HG03571 (cell line): Measurements from ENCODE around the gene ABTB1.

Experiments used
- ATAC-seq: cut with Tn5 transposase; IDR thresholded peaks from one replicate; pipeline ENCODE4 v1.9.1; 2021; ENCODE audit not compliant: unreplicated experiment

Gene ABTB1

DNA sequence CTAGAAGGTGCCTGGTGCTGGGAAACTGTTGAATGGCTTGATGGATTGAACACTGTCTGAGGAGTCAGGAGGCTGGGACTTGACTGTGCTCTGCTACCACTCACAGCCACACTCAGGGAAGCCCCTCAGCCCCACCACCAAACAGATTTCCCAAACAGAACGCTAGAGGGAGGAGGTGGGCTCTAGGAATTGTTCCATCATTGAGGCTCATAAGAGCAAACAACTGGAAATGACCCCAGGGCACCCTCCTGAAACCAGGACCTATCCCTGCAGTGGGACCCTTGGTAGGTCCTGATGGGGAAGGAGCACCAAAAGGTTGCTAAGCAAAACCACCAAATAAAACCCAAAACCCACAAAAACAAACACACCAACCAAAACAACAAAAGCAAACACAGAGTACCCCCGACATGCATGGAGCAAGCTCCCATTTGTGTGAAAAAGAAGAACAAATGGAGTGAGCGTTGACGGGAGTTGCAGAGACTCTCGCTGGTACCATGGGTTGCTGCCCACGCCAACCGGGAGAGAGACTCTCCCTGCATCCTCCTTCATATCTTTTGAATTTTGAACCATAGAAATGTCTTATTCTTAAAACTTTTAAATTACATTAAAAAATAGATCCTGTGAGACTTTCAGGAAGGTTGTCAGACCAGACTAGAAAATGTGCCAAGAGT is 45.6 kb downstream of the ABTB1 start:
- no peak for ATAC-seq

GRCh38 chr3:127718916-127719290 is 46.2 kb downstream of the ABTB1 start:
- no peak for ATAC-seq

DNA sequence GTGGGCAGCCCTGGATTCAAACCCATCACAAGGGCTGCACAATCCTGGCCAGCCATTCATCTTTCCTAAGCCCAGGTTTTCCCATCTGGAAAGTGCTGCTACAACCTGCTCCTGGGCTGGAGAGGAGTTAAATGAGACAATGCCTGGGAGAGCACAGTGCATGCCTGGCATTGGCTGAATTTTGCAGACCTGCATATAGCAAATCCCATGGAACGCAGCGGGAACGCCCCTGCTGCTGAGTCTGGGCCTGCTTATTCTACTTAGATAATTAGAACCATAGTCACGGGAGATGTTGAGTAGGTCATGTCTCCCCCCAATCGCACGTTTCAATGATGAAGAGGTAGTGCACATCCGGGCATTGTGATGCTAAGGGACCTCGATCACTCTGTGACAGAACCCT is 46.6 kb downstream of the ABTB1 start:
- ATAC-seq, result no peak

- ATAC-seq, result no peak
Measured at GRCh38 chr3:127720161-127720823, 47.5 kb downstream of the ABTB1 start.

GRCh38 chr3:127720985-127721935 is 48.5 kb downstream of the ABTB1 start:
- ATAC-seq, result no peak

DNA sequence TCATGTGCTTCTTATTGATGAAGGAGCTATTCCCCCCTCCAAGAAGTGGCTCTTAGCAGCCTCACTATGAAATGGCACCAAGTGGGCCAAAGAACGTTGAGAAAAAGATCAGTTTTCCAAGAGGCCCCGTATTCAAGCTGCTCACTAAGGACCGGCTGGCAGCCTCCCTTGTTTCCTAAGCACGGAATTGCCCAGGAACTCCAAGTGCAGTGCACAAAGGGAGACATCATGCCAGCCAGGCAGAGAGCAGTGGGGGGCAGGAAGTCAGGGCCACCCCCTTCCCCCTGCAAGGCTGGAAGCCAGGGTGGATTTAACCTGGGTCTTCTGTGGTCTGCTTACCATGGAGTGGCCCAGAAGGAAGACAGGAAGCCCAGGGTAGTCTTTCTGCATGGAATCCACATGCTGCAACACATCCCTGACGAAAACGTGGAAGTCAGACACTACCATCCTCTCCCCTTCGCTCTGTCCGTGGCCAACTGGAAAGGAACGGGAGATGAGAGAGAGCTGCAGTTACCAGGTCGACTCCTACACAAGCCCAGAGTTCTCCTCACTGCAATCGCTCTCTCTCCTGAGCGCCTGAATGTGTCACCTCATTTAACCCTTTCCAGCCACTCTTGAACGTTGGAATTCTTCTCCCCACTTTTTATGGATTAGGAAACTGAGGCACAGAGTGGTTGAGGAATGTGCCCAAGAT is 49.5 kb downstream of the ABTB1 start:
- ATAC-seq, result no peak

DNA sequence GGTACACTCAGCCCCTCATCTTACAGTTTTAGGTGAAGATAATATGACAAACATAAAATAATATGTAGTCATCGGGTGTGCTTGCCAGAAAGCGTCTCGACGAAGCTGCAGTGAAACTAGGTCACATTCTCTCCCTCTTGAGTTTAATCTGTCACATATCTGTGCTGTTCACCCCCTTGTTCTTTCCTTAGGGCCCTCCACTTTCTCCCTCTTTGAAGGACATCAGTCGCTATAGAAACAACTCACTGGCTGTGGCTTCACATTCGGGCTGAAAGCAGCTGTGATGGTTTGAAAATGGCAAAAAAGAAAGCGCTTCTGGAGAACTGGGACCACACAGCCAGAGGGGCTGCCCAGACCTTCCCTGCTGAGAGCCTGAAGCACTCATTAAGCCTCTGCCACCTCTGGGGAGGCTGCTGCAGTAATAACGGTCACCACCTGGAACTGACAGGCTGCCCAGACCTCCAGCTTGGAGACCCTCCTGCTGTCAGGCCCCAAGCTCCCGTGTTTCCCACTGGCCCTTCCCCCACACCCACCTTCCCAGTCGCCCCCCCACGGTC is 50.3 kb downstream of the ABTB1 start:
- ATAC-seq, result no peak

DNA sequence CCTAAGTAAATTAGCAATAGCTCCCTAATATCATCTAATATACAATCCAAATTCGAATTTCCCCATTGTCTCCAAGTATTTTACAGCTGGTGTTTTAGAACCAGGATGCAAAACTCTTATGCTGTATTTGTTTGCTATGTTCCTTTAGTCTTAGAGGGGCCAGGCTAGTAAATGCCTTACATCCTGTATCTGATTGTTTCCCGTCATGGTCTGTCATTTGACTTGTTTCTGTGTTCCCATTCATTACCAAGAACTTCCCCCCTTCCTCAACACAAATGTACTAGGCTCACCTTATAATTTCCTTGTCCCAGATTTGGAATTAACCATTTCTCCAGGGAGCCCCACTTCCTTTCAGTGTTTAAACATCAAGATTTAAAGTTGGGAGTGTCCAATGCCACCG is 54.1 kb downstream of the ABTB1 start:
- ATAC-seq, result no peak

DNA sequence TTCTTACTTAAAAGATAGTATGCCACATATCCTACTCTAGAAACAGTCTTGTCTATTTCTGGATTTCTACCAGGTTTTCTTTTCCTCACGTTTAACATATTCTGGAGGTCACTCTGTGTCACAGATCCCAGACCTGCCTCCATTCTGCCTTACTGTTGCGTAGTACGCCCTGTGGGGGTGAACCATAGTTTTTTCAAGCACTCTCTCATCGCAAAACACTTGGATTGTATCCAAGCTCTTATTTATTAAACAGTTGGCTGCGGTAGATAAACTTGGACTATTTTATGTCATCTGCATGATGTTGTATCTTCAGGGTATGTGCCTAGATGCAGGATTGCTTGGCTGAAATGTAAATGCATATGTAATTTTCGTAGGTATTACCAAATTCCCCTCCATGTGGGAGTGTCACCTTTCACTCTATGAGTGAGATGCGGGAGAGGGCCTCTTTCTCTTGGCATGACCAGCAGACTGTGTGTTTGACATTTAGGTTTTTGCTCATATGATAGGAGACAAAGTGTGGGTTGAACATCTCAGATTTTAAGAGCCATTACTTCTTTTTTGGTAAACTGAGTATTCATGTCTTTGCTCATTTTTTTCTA is 55.8 kb downstream of the ABTB1 start:
- no peak for ATAC-seq

GRCh38 chr3:127729556-127730056 is 56.9 kb downstream of the ABTB1 start:
- ATAC-seq, result no peak

- ATAC-seq, result no peak
Measured at GRCh38 chr3:127730171-127730570, 57.4 kb downstream of the ABTB1 start.
